NCI-H69 (cell line): ENCODE data around the gene STX1A.

Experiments
- DNase-seq: peaks from one replicate; lab custom pipeline; 2025; lab: John Stamatoyannopoulos, UW

Gene STX1A

DNA sequence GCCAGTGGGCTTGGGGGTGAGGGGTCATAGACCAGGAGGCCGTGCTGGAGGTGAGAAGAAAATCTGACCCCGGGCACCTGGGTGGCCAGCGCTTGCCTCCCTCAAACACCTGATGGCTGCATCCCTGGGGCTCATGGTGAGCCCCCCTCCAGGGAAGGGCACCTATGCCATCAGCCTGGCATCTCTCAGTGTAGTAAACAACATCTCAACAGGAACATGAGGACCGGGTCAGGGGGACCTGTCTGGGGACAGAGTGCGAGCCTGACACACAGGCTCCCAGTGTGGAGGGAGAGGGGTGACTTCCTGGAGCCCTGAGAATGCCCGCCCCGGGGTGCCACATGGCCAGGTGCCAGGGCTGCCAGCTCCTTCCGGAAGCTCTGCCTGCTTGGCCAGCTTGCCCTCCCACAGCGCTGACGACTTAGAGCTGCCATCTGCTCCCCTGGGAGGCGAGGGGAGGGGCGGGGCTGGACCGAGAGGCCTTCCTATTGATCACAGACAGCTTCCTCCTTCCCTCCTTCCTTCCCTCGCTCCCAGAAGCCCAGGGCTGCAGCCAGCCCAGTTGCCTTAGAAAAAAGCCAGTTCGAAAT lies 12.3 kb downstream of the STX1A start:
- DNase-seq: peak; percentile 98

DNA sequence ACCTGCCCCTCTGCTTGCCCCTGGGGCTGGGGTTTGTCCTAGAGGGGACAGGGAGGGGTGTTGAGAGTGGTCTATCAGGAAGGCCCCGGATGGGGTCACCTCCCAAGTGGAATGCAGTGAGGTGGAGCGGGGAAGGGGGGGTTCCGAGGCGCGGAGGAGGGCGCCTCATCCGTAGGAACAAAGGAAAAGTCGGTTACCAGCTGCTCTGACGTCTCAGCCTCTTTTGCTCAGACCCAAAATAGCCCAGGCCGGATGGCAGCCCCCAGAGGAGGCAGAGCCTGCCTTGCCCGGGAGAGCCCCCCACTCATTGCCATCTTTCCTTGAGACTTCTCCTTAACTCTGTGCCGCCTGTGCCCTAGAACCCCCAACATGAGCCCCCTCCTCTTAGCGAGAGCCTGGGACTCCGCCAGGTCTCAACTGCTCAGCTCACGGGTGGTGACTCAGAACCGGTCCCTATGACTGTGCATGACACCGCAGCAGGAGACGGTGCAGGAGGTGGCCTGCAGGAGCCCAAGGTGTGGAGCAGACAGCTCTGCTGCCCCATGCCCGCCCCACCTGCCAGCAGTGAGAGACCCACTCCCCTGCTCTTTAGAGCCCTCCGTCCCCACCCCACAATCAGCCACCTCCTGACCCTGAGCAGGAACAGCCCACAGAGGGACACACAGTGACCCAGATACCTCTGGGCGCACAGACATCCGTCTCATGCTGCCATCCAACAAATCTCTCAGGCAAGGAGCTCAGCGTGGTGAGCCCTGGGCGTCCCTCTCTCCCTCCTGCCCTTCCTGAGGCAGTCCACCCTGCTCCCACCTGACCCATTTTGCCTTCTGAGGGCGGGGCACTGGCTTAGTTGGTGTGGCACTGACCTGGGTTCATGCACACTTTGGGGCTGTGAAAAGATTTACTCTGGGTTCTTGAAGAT lies 13.1 kb downstream of the STX1A start:
- peak; percentile 80 for DNase-seq

DNA sequence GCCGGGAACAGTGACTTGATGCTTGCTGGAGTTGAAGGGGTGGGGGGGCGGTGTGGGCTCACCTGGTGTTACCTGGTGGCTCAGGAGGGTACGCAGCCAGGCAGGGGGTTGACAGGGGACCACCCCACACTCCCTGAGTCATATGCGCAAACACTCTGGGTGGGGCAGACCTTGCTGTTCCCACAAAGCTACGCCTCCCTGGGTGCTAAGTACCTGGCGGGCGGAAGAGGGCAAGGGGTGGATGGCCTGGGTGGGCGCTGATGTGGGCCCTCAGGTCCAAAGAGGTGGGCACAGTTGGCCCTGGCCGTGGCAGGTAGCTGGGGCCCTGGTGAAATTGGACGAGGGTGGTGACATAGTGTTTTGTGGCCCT lies 13.9 kb downstream of the STX1A start:
- no peak for DNase-seq

DNA sequence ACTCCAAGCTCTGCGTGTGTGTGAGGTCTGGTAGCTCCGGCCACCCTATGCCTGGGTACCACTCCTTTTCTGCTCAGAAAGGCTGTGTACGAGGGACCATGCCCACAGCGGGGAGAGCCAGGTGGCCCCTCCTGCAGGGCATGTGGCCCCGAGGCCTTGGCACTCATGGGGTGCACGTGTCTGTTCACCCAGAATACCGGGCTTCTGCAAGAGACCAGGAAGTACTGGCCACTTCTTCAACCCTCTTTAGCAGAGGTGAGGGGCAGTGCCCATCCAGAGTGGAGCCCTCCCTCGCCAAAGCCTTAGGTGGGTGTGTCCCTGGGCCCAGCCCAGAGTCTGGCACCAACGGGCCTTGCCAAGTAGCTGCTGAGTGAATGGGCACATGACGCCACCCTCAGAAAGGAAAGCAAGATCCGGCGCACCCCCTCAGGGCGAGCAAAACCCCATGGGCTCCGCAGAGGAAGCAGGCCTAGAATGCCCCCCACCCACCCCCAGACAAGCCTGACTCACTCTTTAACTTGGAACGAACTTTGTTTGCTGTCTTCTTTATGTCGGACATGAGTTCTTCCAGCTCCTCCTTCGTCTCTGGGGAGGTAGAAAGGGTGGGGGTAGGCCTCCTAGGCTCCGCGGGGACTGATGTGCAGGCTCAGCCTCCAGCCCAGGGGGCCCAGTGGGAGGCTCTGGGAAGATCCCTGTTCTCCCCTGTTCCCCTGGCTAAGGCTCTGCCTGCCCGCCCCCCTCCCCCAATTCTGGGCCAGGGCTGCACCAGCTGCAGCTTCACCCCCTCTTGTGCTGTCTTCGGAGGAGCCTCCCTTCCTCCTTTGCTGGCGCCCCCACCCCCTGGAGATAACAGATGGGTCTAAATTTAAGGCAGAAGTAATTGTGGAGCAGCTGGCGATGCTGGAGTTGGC lies 14.6 kb downstream of the STX1A start:
- DNase-seq: peak; percentile 98

DNA sequence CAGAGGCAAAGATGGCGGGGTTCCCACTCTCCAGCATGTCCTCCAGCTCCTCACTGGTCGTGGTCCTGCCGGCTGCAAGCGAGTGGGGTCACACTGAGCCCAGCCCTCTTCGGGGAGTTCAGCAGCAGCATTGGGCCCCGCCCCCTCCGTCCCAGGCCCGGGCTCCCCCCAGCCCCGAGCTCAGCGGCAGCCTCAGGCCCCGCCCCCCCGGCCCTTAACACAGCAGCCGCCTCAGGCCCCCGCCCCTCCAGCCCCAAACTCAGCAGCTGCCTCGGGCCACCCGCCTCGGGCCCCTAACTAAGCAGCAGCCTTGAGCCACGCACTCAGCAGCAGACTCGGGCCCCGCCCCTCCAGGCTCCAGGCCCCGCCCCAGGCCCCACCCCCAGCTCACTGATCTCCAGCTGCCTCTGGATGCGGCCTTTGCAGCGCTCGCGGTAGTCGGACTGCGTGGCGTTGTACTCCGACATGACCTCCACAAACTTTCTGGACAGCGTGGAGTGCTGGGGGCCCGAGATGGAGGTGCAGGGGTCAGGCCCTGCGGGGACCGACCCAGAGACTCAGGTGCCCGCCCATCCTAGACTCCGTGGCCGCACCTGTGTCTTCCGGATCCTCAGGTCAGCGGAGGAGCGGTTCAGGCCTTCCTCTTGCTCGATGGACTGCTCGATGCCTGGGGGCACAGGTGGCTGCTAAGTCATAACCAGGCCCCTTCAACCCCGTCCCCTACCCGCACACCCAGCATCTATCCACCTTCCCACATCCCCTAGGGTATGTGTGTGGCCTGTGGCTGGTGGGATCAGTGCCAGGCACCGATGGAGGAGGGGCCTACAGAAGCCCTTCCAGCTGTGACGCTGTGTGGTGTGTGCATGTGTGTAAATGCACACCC lies 15.5 kb downstream of the STX1A start:
- DNase-seq: peak; percentile 64

DNA sequence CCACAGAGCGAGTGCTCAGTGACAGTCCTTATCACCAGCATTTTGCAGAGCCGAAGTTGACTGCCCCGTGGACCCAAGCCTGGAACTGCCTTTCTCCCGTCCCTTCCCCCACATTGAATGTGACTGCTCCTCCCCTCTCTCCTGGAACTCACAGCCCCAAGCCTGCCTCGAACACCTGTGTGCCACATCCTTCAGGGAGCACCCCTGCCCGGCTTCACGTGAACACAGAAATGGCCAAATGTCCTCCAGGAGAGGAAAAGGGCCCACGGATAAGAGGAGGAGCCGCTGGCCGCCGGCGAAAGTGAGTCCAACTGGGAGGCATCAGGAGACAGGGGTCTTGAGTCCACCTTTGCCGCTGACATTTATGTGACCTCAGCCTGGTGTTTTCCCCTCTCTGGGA lies 16.2 kb downstream of the STX1A start:
- DNase-seq: no peak

DNA sequence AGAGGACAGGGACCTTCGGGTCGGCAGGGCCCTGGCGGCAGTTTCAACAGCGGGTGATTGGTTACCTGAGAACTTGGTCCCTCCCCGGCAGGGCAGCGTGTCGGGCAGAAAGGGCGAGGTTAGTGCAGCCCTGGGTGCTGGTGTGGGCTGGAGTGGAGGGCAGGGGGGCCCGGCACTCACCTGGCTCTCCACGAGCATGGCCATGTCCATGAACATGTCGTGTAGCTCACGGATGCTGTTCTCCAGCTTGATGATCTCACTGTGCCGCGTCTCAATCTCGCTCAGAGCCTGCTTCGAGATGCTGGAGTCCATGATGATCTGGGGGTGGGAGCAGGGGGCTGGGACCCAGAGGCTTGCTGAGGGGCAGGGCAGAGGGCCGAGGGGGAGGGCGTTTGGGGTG lies 16.8 kb downstream of the STX1A start:
- no peak for DNase-seq

DNA sequence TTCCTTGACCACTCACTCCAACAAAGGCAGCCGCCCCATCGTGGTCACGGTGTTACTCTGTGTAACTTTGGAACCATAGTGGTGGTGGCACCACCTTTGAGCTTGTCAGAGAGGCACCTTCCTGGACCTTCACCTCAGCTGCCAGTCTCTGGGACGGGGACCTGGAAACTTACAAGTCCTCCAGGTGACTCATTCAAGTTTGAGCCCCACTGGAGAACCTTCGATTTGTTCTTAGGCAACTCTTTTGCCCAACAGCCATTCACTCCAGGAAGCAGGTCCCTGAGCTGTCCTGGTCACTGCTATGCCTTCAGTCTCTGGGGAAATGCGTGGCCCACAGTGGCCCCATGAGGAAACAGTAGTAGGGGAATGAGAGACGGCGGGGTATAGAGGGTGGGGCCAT lies 17.2 kb downstream of the STX1A start:
- DNase-seq: no peak

DNA sequence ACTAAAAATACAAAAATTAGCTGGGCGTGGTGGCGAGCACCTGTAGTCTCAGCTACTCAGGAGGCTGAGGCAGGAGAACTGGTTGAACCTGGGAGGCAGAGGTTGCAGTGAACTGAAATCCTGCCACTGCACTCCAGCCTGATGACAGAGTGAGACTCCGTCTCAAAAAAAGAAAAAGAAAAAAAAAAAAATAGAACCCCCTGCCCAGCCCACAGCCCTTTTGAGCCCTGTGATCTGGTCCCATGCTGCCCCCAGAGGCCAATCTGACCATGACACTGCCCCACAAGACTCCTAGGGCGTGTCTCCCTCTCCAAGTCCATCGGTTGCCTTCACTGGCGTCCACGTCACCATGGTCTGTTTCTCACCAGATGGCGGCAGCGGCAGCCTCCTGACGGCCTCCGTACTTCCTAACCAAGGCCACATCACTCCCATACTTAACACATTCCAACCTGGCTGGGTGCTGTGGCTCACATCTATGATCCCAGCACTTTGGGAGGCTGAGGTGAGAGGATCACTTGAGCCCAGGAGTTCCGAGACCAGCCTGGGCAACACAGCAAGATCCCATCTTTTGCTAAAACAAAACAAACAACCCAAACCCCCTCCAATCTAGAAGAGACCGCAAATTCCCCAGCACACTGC lies 18.0 kb downstream of the STX1A start:
- peak; percentile 53 for DNase-seq

DNA sequence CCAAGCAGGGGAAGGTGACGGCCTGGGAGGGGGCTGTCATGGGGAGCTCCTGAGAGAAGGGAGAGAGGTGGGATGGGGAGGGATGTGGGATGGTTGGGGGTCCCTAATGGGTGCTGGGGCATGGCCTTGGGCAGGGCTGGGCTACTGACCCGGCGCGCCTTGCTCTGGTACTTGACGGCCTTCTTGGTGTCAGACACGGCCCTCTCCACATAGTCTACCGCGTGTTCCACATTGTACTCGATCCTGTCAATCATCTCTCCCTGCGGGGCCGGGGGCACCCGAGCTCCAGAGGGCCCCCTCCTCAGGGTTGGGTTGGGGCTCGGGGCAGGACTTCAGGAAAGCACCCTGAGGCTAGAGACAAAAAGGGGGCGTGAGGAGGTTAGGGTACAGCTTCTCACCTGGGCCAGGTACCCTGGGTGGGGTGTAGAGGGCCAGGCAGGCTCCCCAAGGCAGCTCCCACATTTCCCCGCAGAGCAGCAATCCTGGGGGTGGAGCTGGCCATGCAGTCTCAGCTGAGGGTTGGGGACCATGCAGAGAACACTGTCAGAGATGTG lies 18.8 kb downstream of the STX1A start:
- DNase-seq: no peak

DNA sequence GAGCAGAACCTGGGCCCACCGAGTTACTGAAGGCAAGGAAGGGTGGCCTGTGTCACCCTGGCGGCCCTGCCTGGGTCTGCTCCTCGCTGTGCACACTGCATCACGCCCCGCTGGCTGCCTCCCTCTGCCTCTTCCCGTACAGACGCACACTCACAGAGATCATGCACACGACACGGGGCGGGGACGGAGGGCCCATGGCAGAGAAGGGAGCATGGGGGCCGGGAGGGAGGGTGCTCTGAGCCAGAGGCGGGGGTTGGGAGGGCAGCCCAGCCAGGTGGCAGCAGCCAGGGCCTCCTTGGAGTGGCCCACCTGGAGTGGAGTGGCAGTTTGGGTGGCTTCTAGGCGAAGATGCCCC lies 19.4 kb downstream of the STX1A start:
- no peak for DNase-seq

DNA sequence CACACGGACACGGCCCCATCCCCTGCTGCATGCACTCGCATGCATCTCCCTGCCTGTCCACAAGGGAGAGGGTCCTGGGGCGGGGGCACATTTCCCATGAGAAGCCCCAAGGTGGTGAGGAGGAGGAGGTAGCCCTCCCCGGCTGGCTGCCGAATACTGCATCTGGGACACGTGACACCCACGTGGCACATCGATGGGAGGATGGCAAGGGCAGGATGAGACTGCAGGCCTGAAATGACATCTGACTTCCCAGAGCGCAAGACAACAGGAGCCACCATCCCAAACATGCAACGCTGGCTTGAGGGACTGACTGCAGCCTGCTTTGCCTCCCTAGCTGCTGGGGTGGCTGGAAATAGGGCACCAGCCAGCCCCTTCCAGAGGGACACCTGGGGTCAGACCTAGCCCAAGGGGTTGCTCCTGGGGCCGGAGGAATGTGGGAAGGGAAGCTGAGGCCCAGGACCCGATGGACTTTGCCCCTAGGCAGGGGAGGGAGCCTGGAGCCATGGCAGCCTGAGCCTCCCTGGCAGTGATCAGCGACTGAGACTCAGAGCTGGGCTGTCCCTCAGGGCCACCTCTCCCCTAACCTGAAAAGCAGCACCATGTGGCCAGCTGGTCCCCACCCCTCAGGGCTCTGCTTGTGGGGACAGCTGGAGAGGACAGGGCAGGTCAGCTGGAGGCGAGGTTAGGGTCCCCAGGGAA lies 19.9 kb downstream of the STX1A start:
- no peak for DNase-seq

DNA sequence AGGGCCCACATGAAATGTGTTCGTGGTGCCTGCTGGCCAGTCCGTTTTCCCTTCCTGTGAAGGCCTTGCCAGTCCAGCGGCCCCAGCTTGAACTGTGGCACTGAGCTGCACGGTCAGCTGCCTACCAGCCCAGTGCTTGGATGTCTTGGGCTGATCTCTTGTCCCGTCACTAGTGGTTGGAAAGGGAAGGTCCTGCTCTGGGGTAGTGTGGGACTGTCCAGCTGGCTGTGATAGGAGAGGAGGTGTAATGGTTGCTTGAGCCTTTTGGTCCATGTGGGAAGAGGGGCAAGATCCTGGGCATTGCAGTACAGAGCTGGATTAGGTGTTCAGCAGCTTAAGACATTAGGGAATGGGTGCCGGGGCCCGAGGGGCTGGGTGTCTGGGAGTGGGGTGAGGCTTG lies 21.1 kb downstream of the STX1A start:
- DNase-seq: no peak

DNA sequence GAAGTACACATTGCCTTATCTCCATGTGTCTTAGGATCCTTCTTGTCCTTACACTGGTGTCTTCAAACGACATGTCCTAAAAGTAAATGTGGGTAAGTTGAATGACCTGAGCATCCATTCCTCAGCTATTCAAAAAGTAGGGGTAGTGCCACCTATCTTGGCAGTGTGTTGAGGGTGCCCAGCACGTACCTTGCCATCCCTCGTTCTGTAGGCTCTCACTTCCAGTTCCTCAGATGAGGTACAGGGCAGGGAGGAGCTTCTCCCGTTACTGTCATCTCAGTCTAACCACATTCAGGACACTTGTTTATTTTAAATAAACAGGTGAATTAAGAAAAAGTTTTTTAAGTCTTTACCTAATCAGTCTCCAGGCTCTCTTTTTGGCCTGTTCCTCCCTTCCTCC lies 23.1 kb downstream of the STX1A start:
- no peak for DNase-seq

DNA sequence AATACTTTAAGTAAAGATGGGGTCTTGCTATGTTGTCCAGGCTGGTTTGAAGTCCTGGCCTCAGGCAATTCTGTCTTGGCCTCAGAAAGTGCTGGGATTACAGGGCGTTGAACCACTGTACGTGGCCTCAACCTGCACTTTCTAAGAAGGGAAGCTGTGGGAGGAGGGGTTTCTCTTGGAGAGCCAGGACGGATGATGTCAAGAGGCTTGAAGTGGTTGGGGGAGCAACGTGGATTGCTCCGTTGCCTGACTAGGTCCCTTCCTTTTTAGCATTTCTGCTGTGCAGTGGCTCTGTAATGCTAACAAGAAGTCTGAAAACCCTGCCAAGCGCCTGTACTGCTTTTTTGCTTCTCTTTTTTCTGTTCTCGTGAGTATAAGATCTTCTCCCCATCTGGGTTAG lies 28.8 kb downstream of the STX1A start:
- DNase-seq: no peak

DNA sequence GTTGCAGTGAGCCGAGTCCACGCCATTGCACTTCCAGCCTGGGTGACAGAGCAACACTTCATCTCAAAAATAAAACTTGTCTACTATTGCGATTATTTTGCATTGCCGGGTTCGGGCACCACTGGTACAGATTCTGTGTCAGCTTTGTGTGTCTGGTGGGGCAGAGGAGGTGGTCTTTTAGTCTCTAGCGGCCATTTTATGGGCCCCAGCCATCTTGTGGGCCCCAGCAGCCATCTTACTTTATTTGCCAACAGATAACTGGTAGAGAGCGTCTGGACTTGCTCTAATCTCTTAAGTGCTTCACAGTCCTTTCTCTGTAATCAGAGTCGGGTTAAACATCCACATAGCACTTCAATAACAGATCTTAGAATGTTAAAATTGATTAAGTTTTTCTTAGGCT lies 31.2 kb downstream of the STX1A start:
- no peak for DNase-seq

DNA sequence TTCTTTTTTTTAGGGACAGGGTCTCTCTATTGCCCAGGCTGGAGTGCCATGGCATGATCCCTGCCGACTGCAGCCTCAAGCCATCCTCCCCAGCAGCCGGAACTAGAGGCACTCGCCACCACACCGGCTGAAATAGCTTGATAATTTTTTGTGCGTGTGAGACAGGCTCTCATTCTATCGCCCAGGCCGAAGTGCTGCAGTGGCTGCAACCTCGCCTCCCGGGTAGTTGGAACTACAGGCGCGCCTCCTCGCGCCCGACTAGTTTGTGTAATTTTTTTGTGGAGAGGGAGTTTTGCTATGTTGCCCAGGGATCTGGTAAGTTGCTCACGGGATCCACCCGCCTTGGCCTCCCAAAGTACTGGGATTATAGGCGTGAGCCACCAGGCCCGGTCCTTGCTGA lies 34.2 kb downstream of the STX1A start:
- no peak for DNase-seq

DNA sequence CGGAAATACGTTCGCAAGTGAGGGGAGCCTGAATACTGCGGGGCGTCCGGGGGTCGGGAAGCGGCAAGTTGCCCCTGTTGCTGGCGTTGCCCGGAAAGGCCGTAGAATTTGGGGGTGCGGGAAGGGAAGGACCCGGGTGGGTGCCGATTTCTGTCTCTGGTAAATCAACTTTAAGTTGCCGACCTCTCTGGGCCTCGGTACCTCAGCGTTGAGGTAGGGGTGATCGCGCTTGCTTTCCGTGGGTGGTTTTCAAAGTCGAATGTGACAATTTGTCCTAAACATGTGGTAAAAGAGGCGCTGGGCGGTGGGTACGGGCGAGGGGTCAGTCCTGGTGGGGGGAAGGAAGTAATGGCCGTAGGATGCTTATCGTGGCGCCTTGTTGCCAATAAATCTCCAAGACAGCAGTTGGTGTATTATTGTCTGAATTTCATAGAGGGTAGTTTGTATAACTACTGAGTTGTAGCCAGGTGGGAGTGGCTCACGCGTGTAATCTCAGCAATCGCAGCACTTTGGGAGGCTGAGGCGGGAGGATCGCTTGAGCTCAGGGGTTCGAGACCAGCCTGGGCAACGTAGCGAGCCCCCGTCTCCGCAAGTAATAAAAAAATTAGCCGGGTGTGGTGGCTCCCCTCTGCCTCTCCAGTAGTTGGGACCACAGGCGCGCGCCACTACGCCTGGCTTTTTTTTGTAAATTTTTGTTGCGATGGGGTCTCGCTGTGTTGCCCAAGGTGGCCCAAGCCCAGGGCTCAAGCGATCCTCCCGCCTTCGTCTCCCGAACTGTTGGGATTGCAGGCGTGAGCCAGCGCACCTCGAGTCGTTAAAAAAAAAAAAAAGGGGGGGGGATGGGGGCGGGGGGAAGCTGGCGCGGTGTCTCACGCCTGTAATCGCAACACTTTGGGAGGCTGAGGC lies 35.4 kb downstream of the STX1A start:
- DNase-seq: peak; percentile 44

DNA sequence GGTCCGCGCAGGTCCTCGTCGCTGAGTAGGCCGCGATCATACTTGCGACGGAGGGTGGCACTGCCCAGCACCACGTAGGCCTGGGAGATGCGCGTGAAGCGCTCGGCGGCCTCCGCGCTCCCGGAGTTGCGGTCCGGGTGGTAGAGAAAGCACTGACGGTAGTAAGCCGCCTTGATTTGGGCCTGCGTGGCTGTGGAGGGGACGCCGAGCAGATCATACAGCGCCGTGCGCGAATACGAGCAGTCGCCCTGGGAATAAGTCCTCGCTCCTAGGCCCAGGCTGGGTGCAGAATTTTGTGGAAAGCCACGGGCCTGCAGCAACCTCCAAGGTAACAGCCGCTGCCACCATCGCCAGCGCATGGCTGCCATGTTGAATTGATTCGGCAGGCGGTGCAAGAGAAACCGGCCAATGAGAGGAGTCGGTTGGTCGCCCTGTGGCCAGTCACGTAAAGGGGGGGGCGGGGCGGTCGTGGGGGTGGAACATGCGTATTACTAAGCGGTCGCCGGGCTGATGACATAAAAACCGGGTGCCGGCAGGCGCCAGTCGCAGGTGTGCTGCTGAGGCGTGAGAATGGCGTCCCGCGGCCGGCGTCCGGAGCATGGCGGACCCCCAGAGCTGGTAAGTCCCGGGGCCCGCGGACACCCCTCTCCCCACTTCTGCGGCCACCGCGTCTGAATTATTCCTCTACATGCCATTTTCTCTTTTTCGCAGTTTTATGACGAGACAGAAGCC lies 36.2 kb downstream of the STX1A start, which contains the start of the genes BUD23 and DNAJC30:
Gene BUD23, plus strand, starts transcription at position 542 of the 732 bp plus-strand sequence. Its CDS starts 29 bp downstream, at position 571.
Gene DNAJC30, minus strand, starts transcription at position 398 of the 732 bp plus-strand sequence. Its CDS starts 30 bp downstream, at position 368.
- peak; percentile 99 for DNase-seq
